ENCODE data around the gene SAFB. TPM values are rescaled to one million over a fixed set of nuclear protein-coding genes. Genes with fewer than 3 reads are reported as not detected.

Gene SAFB
- polyA plus RNA-seq, 1 donor from 2014 or later, result 89.8 TPM

DNA sequence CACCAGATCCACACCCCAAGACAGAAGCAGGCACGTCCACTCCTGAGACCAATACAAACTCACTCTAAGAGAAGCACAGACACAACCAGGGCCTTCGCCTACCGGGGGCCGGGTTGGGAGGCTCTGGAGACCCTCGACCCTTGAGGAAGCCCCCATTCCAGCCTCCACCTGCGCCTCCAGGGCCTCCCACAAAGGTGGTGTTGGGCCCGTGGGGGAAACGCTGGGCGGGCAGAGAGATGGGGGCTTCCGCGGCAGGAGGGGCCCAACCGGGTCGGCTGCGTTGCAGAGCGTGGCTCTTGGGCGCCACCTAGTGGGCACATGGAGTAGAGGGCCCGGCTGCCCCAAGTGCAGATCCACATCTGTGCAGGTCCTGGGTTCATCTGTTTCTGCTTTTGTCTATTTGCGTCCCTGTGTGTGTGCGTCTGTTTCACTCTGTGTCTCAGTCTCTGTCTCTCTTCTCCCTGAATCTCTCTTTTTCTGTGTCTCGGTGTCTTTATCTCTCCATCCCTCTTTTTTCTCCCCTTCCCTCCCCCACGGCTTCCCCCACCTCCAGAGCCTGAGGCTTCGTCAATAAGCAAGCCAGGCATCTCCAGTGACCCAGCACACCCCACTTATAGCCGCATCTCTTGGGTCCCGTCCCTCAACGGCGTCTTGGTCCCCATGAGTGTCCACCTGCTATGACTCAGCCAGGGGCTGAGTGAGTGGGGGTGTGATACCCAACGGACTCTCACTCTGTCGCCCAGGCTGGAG lies 44.6 kb upstream of the SAFB start:
- H3K4me2 ChIP-seq (ENCODE audit: low read length), result no peak overlapping the region
- peak overlapping the region; percentile 47 for H3K4me3 ChIP-seq (ENCODE audit: low read length)
- no peaks in the 10 kb centered on the region for H4K20me1 ChIP-seq (ENCODE audit: insufficient read depth)
- H3K27ac ChIP-seq (ENCODE audit: low read length), result peak overlapping the region; percentile 30
- H3K9me2 ChIP-seq (ENCODE audit: insufficient read depth, low read length), result no peaks in the 10 kb centered on the region
- H3K79me2 ChIP-seq (replicated peaks; ENCODE audit: insufficient read depth, low read length), result no peaks in the 10 kb centered on the region
- peak overlapping the region; percentile 51 for H3K9ac ChIP-seq (ENCODE audit: low read length)
- no peaks in the 10 kb centered on the region for H3F3A ChIP-seq (ENCODE audit: insufficient read depth, low read length, poor library complexity, severe bottlenecking)
- no peaks in the 10 kb centered on the region for H3K27me3 ChIP-seq (ENCODE audit: insufficient read depth, low read depth, low read length)
- H2AFZ ChIP-seq (ENCODE audit: low read depth, low read length), result no peak overlapping the region
- H3K36me3 ChIP-seq (ENCODE audit: insufficient read depth, low read length), result no peaks in the 10 kb centered on the region
- TF ChIP-seq MXI1 (conservative IDR thresholded peaks at IDR 0.05; ENCODE audit: poor library complexity, severe bottlenecking), result peak; percentile 13
- TF ChIP-seq EP300 (conservative IDR thresholded peaks at IDR 0.05; ENCODE audit: poor library complexity, severe bottlenecking), result no peak
- peak; percentile 99 for TF ChIP-seq CTCF (IDR thresholded peaks at IDR 0.05; ENCODE audit: poor library complexity, severe bottlenecking)
- peak; percentile 99 for TF ChIP-seq SMC3 (conservative IDR thresholded peaks at IDR 0.05; ENCODE audit: poor library complexity)
- TF ChIP-seq RAD21 (conservative IDR thresholded peaks at IDR 0.05), result peak; percentile 100
- no peak for TF ChIP-seq POLR2AphosphoS5 (IDR thresholded peaks at IDR 0.05)
- H3K9me3 ChIP-seq (ENCODE audit: low read length), result no peaks in the 10 kb centered on the region

DNA sequence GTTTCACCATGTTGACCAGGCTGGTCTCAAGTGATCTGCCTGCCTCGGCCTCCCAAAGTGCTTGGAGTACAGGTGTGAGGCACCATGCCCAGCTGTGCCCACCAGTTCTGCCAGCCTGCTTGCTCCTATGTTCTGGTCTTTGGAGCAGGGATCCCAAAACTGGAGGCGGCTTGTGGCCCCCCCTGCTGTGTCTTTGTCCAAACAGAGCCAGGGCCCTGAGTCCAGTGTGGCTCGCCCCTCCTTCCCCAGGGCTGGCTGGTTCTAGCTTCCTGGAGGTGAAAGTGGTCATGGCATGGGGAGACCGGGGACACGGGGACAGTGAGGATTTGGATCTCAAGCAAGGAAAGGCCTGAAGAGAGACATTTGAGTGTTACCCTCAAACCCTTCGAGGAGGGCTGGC lies 43.6 kb upstream of the SAFB start:
- Histone ChIP-seq H3K4me3 (ENCODE audit: low read length) (no peak overlapping the region), H3K36me3 (ENCODE audit: insufficient read depth, low read length) (no peaks in the 10 kb centered on the region), H3K4me2 (ENCODE audit: low read length) (no peak overlapping the region), H3K79me2 (replicated peaks; ENCODE audit: insufficient read depth, low read length) (no peaks in the 10 kb centered on the region), H3K27me3 (ENCODE audit: insufficient read depth, low read depth, low read length) (no peaks in the 10 kb centered on the region), H3F3A (ENCODE audit: insufficient read depth, low read length, poor library complexity, severe bottlenecking) (no peaks in the 10 kb centered on the region), H2AFZ (ENCODE audit: low read depth, low read length) (no peak overlapping the region), H3K9me2 (ENCODE audit: insufficient read depth, low read length) (no peaks in the 10 kb centered on the region), H3K9ac (ENCODE audit: low read length) (no peak overlapping the region), H4K20me1 (ENCODE audit: insufficient read depth) (no peaks in the 10 kb centered on the region), H3K27ac (ENCODE audit: low read length) (no peak overlapping the region), H3K9me3 (ENCODE audit: low read length) (no peaks in the 10 kb centered on the region)
- TF ChIP-seq TAF1 (IDR thresholded peaks at IDR 0.05; ENCODE audit: low read depth) (no peak), REST (IDR thresholded peaks at IDR 0.05; ENCODE audit: borderline replicate concordance) (no peak), SMC3 (conservative IDR thresholded peaks at IDR 0.05; ENCODE audit: poor library complexity) (no peak), EP300 (conservative IDR thresholded peaks at IDR 0.05; ENCODE audit: poor library complexity, severe bottlenecking) (no peak), POLR2AphosphoS5 (IDR thresholded peaks at IDR 0.05) (no peak), EZH2 (IDR thresholded peaks at IDR 0.05; ENCODE audit: borderline replicate concordance, insufficient read depth, low read length, poor library complexity, severe bottlenecking) (no peak), MXI1 (conservative IDR thresholded peaks at IDR 0.05; ENCODE audit: poor library complexity, severe bottlenecking) (no peak), RAD21 (conservative IDR thresholded peaks at IDR 0.05) (no peak), CTCF (IDR thresholded peaks at IDR 0.05; ENCODE audit: poor library complexity, severe bottlenecking) (no peak)
